ENCODE measurements around the gene OR51B2.

The OR51B2 gene

DNA sequence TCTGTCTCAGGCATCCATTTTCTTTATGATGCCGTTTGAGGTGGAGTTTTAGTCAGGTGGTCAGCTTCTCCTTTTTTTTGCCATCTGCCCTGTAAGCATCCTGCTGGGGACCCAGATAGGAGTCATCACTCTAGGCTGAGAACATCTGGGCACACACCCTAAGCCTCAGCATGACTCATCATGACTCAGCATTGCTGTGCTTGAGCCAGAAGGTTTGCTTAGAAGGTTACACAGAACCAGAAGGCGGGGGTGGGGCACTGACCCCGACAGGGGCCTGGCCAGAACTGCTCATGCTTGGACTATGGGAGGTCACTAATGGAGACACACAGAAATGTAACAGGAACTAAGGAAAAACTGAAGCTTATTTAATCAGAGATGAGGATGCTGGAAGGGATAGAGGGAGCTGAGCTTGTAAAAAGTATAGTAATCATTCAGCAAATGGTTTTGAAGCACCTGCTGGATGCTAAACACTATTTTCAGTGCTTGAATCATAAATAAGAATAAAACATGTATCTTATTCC, 43.5 kb downstream of the OR51B2 start:
- Histone ChIP-seq H3K4me1 (ENCODE audit: low read length) (peaks cover 17% of the 10 kb centered on the region; the same call in 1 of the 2 replicates), H3K27ac (ENCODE audit: low read length) (no peak overlapping the region), H3K36me3 (replicated peaks; ENCODE audit: insufficient read depth, low read length) (no peaks in the 10 kb centered on the region), H3F3A (ENCODE audit: insufficient read depth, low read length) (no peaks in the 10 kb centered on the region), H3K79me2 (ENCODE audit: low read length) (no peaks in the 10 kb centered on the region), H3K4me2 (ENCODE audit: low read depth, low read length) (no peak overlapping the region), H3K9me2 (replicated peaks; ENCODE audit: insufficient read depth, low read length) (no peaks in the 10 kb centered on the region), H4K20me1 (ENCODE audit: insufficient read depth, low read length) (no peaks in the 10 kb centered on the region), H3K4me3 (ENCODE audit: low read length) (no peak overlapping the region), H3K27me3 (replicated peaks; ENCODE audit: insufficient read depth, low read length) (no peaks in the 10 kb centered on the region), H2AFZ (ENCODE audit: low read length) (no peak overlapping the region), H3K9ac (ENCODE audit: low read length) (no peak overlapping the region), H3K9me3 (replicated peaks; ENCODE audit: insufficient read depth, low read length) (no peaks in the 10 kb centered on the region)
- TF ChIP-seq EZH2 (optimal IDR thresholded peaks at IDR 0.05; ENCODE audit: low read depth, low read length) (no peak), EZH2phosphoT487 (IDR thresholded peaks at IDR 0.05; ENCODE audit: low read length) (no peak)
- TF ChIP-seq, protein P1, sequence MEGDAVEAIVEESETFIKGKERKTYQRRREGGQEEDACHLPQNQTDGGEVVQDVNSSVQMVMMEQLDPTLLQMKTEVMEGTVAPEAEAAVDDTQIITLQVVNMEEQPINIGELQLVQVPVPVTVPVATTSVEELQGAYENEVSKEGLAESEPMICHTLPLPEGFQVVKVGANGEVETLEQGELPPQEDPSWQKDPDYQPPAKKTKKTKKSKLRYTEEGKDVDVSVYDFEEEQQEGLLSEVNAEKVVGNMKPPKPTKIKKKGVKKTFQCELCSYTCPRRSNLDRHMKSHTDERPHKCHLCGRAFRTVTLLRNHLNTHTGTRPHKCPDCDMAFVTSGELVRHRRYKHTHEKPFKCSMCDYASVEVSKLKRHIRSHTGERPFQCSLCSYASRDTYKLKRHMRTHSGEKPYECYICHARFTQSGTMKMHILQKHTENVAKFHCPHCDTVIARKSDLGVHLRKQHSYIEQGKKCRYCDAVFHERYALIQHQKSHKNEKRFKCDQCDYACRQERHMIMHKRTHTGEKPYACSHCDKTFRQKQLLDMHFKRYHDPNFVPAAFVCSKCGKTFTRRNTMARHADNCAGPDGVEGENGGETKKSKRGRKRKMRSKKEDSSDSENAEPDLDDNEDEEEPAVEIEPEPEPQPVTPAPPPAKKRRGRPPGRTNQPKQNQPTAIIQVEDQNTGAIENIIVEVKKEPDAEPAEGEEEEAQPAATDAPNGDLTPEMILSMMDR (IDR thresholded peaks at IDR 0.05; ENCODE audit: low read length) = no peak
- peak; percentile 93 for DNase-seq

DNA sequence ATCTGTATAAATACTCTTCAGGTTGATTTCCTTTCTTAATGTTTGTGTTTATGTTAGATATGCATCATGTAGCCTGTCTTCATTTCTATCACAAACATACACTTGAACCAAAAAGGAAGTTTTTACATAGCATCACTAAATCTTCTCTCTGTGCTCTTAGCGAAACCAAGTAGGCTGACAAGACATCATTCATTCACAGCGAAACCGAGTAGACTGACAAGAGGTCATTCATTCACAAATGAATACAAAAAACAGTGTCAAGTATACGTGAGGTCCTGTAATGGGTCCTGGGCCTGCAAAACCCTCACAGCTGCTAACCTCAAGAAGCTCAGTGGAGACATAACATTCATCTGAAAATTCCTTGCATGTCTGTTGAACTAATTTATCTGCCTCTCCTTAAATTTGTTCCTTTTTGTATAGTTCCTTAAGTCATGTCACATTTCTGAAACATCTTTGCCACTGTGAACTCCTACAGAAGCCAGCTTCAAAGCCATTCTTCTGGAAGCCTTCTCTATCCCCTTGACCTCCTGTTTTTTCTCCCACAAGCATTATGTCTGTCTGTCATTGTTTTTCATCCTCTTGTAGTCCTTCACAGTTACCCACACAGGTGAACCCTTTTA, 44.5 kb downstream of the OR51B2 start:
- no peaks in the 10 kb centered on the region for H3F3A ChIP-seq (ENCODE audit: insufficient read depth, low read length)
- H3K9ac ChIP-seq (ENCODE audit: low read length) = no peak overlapping the region
- peaks cover 11% of the 10 kb centered on the region; the same call in 1 of the 2 replicates for H3K4me1 ChIP-seq (ENCODE audit: low read length)
- no peak for DNase-seq
- no peaks in the 10 kb centered on the region for H3K27me3 ChIP-seq (replicated peaks; ENCODE audit: insufficient read depth, low read length)
- H3K9me2 ChIP-seq (replicated peaks; ENCODE audit: insufficient read depth, low read length) = no peaks in the 10 kb centered on the region
- no peaks in the 10 kb centered on the region for H4K20me1 ChIP-seq (ENCODE audit: insufficient read depth, low read length)
- TF ChIP-seq EZH2phosphoT487 (IDR thresholded peaks at IDR 0.05; ENCODE audit: low read length) (no peak), EZH2 (optimal IDR thresholded peaks at IDR 0.05; ENCODE audit: low read depth, low read length) (no peak)
- TF ChIP-seq, protein P1 (IDR thresholded peaks at IDR 0.05; ENCODE audit: low read length) = no peak
- H3K36me3 ChIP-seq (replicated peaks; ENCODE audit: insufficient read depth, low read length) = no peaks in the 10 kb centered on the region
- H3K4me3 ChIP-seq (ENCODE audit: low read length) = no peak overlapping the region
- no peak overlapping the region for H2AFZ ChIP-seq (ENCODE audit: low read length)
- H3K9me3 ChIP-seq (replicated peaks; ENCODE audit: insufficient read depth, low read length) = no peaks in the 10 kb centered on the region
- H3K27ac ChIP-seq (ENCODE audit: low read length) = no peak overlapping the region
- H3K4me2 ChIP-seq (ENCODE audit: low read depth, low read length) = no peak overlapping the region
- no peaks in the 10 kb centered on the region for H3K79me2 ChIP-seq (ENCODE audit: low read length)

DNA sequence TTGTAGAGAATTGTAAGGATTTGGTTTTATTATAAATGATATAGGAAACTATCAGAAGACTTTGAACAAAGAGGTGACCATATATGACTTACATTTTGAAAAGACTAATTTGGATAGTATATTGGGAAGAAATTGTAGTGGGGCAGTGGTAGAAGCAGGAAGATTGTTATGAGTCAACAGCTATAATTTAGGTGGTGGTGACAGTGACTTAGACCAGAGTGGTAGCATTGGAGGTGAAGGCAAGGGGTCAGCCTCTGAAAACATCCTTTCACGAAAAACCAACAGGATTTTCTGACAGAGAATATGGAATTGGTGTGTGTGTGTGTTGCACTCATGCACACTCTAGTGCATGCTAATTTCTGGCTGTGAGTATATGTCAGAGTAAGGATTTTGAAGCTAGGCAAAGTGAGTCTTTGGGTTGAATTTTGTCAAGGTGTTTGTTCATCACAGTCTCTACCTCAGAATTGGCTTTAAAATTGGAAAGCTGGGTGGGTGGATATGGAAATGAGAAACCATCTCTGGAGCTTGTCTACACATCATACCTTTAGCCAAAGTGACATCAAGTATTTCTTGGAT, 46.2 kb downstream of the OR51B2 start:
- no peak for DNase-seq
- H3K4me2 ChIP-seq (ENCODE audit: low read depth, low read length) = no peak overlapping the region

More for the DNA sequence above, 46.2 kb downstream of the OR51B2 start:
- H3K9me3 ChIP-seq (replicated peaks; ENCODE audit: insufficient read depth, low read length) = no peaks in the 10 kb centered on the region
- H4K20me1 ChIP-seq (ENCODE audit: insufficient read depth, low read length) = no peaks in the 10 kb centered on the region
- H3K27me3 ChIP-seq (replicated peaks; ENCODE audit: insufficient read depth, low read length) = no peaks in the 10 kb centered on the region
- no peaks in the 10 kb centered on the region for H3K79me2 ChIP-seq (ENCODE audit: low read length)
- H3K9ac ChIP-seq (ENCODE audit: low read length) = no peak overlapping the region
- peaks cover 11% of the 10 kb centered on the region; the same call in 1 of the 2 replicates for H3K4me1 ChIP-seq (ENCODE audit: low read length)
- no peak overlapping the region for H3K27ac ChIP-seq (ENCODE audit: low read length)
- no peaks in the 10 kb centered on the region for H3K36me3 ChIP-seq (replicated peaks; ENCODE audit: insufficient read depth, low read length)
- H3K4me3 ChIP-seq (ENCODE audit: low read length) = no peak overlapping the region
- no peaks in the 10 kb centered on the region for H3K9me2 ChIP-seq (replicated peaks; ENCODE audit: insufficient read depth, low read length)
- TF ChIP-seq EZH2 (optimal IDR thresholded peaks at IDR 0.05; ENCODE audit: low read depth, low read length) (no peak), EZH2phosphoT487 (IDR thresholded peaks at IDR 0.05; ENCODE audit: low read length) (no peak)
- TF ChIP-seq, protein P1 (IDR thresholded peaks at IDR 0.05; ENCODE audit: low read length) = no peak
- no peak overlapping the region for H2AFZ ChIP-seq (ENCODE audit: low read length)
- no peaks in the 10 kb centered on the region for H3F3A ChIP-seq (ENCODE audit: insufficient read depth, low read length)

Measured in MM.1S (cell line).